IMR-90 (cell line): ENCODE data around the gene SOX6. TPM values are rescaled to one million over a fixed set of nuclear protein-coding genes. Genes with fewer than 3 reads are reported as not detected.

Source experiments
- ATAC-seq: fragments of 200-7000 bp; cut with Tn5 transposase; 2 replicates; pipeline ENCODE4 v1.9.1; 2020; ENCODE audit warnings: low read depth, mild to moderate bottlenecking, moderate library complexity
- BruUV-seq: library from RNA; stranded (reverse); fragments of 400-500 nt; replicated peaks from 2 replicates; lab custom pipeline; 2021; lab: Mats Ljungman, UMichigan
- CTCF ChIA-PET: fragments of 300-600 bp; formaldehyde crosslinking; extraction: SDS; loops from one replicate; lab custom pipeline; 2021; ENCODE audit warnings: antibody characterized with exemption; lab: Yijun Ruan, JAX
- POLR2A ChIA-PET: fragments of 300-600 bp; sonication (Branson Sonifier 250); formaldehyde crosslinking; loops from one replicate; lab custom pipeline; 2022; ENCODE audit warnings: antibody characterized with exemption; ENCODE audit not compliant: unreplicated experiment; lab: Charles Lee
- DNase-seq: peaks from one replicate; pipeline ENCODE4 v3.0.0; 2013
- H2AFZ ChIP-seq: replicated peaks from 2 replicates; pipeline ENCODE3; 2013; ENCODE audit warnings: low read length, mild to moderate bottlenecking; ENCODE audit not compliant: poor library complexity
- H2AK5ac ChIP-seq: 2 replicates; pipeline ENCODE4 v1.6.1; 2013; ENCODE audit warnings: low read depth, low read length, inconsistent platforms
- H2AK9ac ChIP-seq: replicated peaks from 2 replicates; pipeline ENCODE3; 2013; ENCODE audit warnings: mild to moderate bottlenecking, low read depth, low read length, moderate library complexity; ENCODE audit not compliant: poor library complexity
- H2BK120ac ChIP-seq: 2 replicates; pipeline ENCODE4 v1.6.1; 2013; ENCODE audit warnings: low read depth, low read length, inconsistent platforms
- H2BK15ac ChIP-seq: 3 replicates; pipeline ENCODE4 v1.6.1; 2013; ENCODE audit warnings: low read depth, low read length, inconsistent platforms
- H2BK20ac ChIP-seq: 2 replicates; pipeline ENCODE4 v1.6.1; 2013; ENCODE audit warnings: low read depth, mild to moderate bottlenecking, inconsistent platforms, low read length, moderate library complexity
- H2BK5ac ChIP-seq: 2 replicates; pipeline ENCODE4 v1.6.1; 2013; ENCODE audit warnings: mild to moderate bottlenecking, low read depth, low read length, inconsistent platforms; ENCODE audit not compliant: poor library complexity, severe bottlenecking
- H3K14ac ChIP-seq: replicated peaks from 2 replicates; pipeline ENCODE4 v1.6.1; 2013; ENCODE audit warnings: low read depth, low read length, inconsistent platforms
- H3K18ac ChIP-seq: 2 replicates; pipeline ENCODE4 v1.6.1; 2013; ENCODE audit warnings: low read depth, low read length, control low read depth
- H3K23ac ChIP-seq: 2 replicates; pipeline ENCODE4 v1.6.1; 2013; ENCODE audit warnings: low read depth, low read length, inconsistent platforms
- H3K27ac ChIP-seq: 2 replicates; pipeline ENCODE4 v1.5.1; 2013; ENCODE audit warnings: mild to moderate bottlenecking, control low read depth, low read length; ENCODE audit not compliant: insufficient read depth
- H3K27me3 ChIP-seq: 2 replicates; pipeline ENCODE4 v1.6.1; 2013; ENCODE audit warnings: low read length; ENCODE audit not compliant: control insufficient read depth, insufficient read depth
- H3K36me3 ChIP-seq: 2 replicates; pipeline ENCODE4 v1.6.1; 2013; ENCODE audit warnings: low read length, mixed read lengths; ENCODE audit not compliant: control insufficient read depth, insufficient read depth
- H3K4ac ChIP-seq: 2 replicates; pipeline ENCODE4 v1.6.1; 2013; ENCODE audit warnings: low read depth, low read length, inconsistent platforms
- H3K4me1 ChIP-seq: 2 replicates; pipeline ENCODE4 v1.6.1; 2013; ENCODE audit warnings: low read length, mixed read lengths; ENCODE audit not compliant: control insufficient read depth, insufficient read depth
- H3K4me2 ChIP-seq: 2 replicates; pipeline ENCODE4 v1.6.1; 2013; ENCODE audit warnings: low read depth, mild to moderate bottlenecking, control low read depth, low read length, moderate library complexity
- H3K4me3 ChIP-seq: 2 replicates; pipeline ENCODE4 v1.5.1; 2013; ENCODE audit warnings: low read depth, mild to moderate bottlenecking, control low read depth, low read length, moderate library complexity; ENCODE audit not compliant: insufficient read depth
- H3K56ac ChIP-seq: 2 replicates; pipeline ENCODE4 v1.6.1; 2013; ENCODE audit warnings: low read length, inconsistent platforms; ENCODE audit not compliant: insufficient read depth; ENCODE audit errors: extremely low read depth
- H3K79me1 ChIP-seq, 2 experiments: 2 replicates each; pipeline ENCODE4 v1.6.1; 2013; ENCODE audit warnings: low read length in 2 of 2, inconsistent platforms in 1 of 2, low read depth in 1 of 2
- H3K9ac ChIP-seq: 2 replicates; pipeline ENCODE4 v1.6.1; 2013; ENCODE audit warnings: low read depth, low read length, control low read depth
- H3K9me1 ChIP-seq: 2 replicates; pipeline ENCODE4 v1.6.1; 2013; ENCODE audit warnings: low read length, inconsistent platforms; ENCODE audit not compliant: insufficient read depth
- H3K9me3 ChIP-seq: 2 replicates; pipeline ENCODE4 v1.6.1; 2013; ENCODE audit warnings: low read length; ENCODE audit not compliant: control insufficient read depth, insufficient read depth
- H4K20me1 ChIP-seq: 2 replicates; pipeline ENCODE4 v1.6.1; 2013; ENCODE audit warnings: low read length, inconsistent platforms; ENCODE audit not compliant: insufficient read depth
- H4K5ac ChIP-seq: 2 replicates; pipeline ENCODE4 v1.6.1; 2013; ENCODE audit warnings: mild to moderate bottlenecking, low read depth, low read length, control low read depth
- H4K8ac ChIP-seq, 2 experiments: 2 replicates each; pipeline ENCODE4 v1.6.1; 2013; ENCODE audit warnings: low read depth in 2 of 2, low read length in 2 of 2, control low read depth in 1 of 2, inconsistent platforms in 1 of 2
- H4K91ac ChIP-seq: 2 replicates; pipeline ENCODE4 v1.6.1; 2013; ENCODE audit warnings: low read depth, low read length, inconsistent platforms; ENCODE audit not compliant: insufficient read depth
- BHLHE40 ChIP-seq: fragments of 150-350 bp; IDR thresholded peaks from 2 replicates; pipeline ENCODE4 v1.6.1; 2016; ENCODE audit warnings: mild to moderate bottlenecking, low read depth, low read length
- CEBPB ChIP-seq: IDR thresholded peaks from 2 replicates; pipeline ENCODE4 v1.6.1; 2012; ENCODE audit warnings: low read depth, low read length, improper control_type of control experiment
- CHD1 ChIP-seq: IDR thresholded peaks from 2 replicates; pipeline ENCODE4 v1.6.1; 2012; ENCODE audit warnings: low read depth, low read length, improper control_type of control experiment
- CTCF ChIP-seq: conservative IDR thresholded peaks from 2 replicates; pipeline ENCODE4 v1.5.1; 2012; ENCODE audit warnings: mild to moderate bottlenecking, low read depth, low read length, improper control_type of control experiment
- ELK1 ChIP-seq: fragments of 150-350 bp; IDR thresholded peaks from 2 replicates; pipeline ENCODE4 v1.6.1; 2016; ENCODE audit warnings: low read depth, mild to moderate bottlenecking, low read length, moderate library complexity, borderline replicate concordance
- FOS ChIP-seq: fragments of 150-350 bp; IDR thresholded peaks from 2 replicates; pipeline ENCODE4 v1.6.1; 2016; ENCODE audit warnings: low read depth, low read length
- MAFK ChIP-seq: IDR thresholded peaks from 2 replicates; pipeline ENCODE4 v1.6.1; 2012; ENCODE audit warnings: low read depth, low read length, improper control_type of control experiment
- MAZ ChIP-seq: IDR thresholded peaks from 2 replicates; pipeline ENCODE4 v1.6.1; 2012; ENCODE audit warnings: low read depth, mild to moderate bottlenecking, low read length, improper control_type of control experiment, moderate library complexity, borderline replicate concordance
- MXI1 ChIP-seq: IDR thresholded peaks from 2 replicates; pipeline ENCODE4 v1.6.1; 2012; ENCODE audit warnings: low read depth, mild to moderate bottlenecking, low read length, moderate library complexity, borderline replicate concordance
- NFE2L2 ChIP-seq: fragments of 150-350 bp; IDR thresholded peaks from 2 replicates; pipeline ENCODE4 v1.6.1; 2016; ENCODE audit warnings: low read depth, mild to moderate bottlenecking, low read length
- POLR2A ChIP-seq: IDR thresholded peaks from 2 replicates; pipeline ENCODE4 v1.6.1; 2012; ENCODE audit warnings: mild to moderate bottlenecking, low read depth, low read length
- RAD21 ChIP-seq: IDR thresholded peaks from 2 replicates; pipeline ENCODE4 v1.6.1; 2012; ENCODE audit warnings: low read length, improper control_type of control experiment
- RCOR1 ChIP-seq: IDR thresholded peaks from 2 replicates; pipeline ENCODE4 v1.6.1; 2012; ENCODE audit warnings: mild to moderate bottlenecking, low read length, improper control_type of control experiment; ENCODE audit not compliant: insufficient replicate concordance
- RFX5 ChIP-seq: IDR thresholded peaks from 2 replicates; pipeline ENCODE4 v1.8.0; 2012; ENCODE audit warnings: low read depth, mild to moderate bottlenecking, low read length, moderate library complexity
- SMC3 ChIP-seq: fragments of 150-350 bp; IDR thresholded peaks from 2 replicates; pipeline ENCODE4 v1.6.1; 2016; ENCODE audit warnings: low read depth, mild to moderate bottlenecking, antibody characterized with exemption, low read length, moderate library complexity
- USF2 ChIP-seq: fragments of 150-350 bp; IDR thresholded peaks from 2 replicates; pipeline ENCODE4 v1.6.1; 2017; ENCODE audit warnings: mild to moderate bottlenecking, antibody characterized with exemption, low read length, low read depth
- WGBS, 2 experiments: methylation state at CpG; one replicate each; pipeline versions ENCODE4 v1.1.5 to v1.1.7; 2013; ENCODE audit warnings: missing lambda C conversion rate in 2 of 2; ENCODE audit not compliant: insufficient read length in 1 of 2; ENCODE audit errors: extremely low coverage in 2 of 2; 5-methylcytosine and 5-hydroxymethylcytosine counted together
- dilution Hi-C: fragments of 300-500 bp; cut with HindIII; formaldehyde crosslinking; loops from one replicate; pipeline ENCODE4 v1.14.3; 2018; ENCODE audit warnings: low sequenced_read_pairs; ENCODE audit not compliant: unreplicated experiment
- in situ Hi-C: fragments of 300-500 bp; cut with MboI; formaldehyde crosslinking; loops from 3 replicates; pipeline ENCODE4 v1.14.3; 2019; ENCODE audit warnings: low sequenced_read_pairs, inconsistent platforms, mixed read lengths
- intact Hi-C: fragments of 100-400 bp; cut with micrococcal nuclease; formaldehyde crosslinking; loops from 2 replicates; pipeline ENCODE4 v1.10.0; 2022
- polyA plus RNA-seq, 3 experiments: library from polyadenylated mRNA; depleted of rRNA; stranded (reverse); fragments of >200 nt; gene quantifications; 2 replicates each; pipeline ENCODE4 v1.2.3, GENCODE V29; 2012; ENCODE audit warnings: low replicate concordance in 1 of 3
- total RNA-seq: library from RNA; depleted of rRNA; stranded (reverse); fragments of >200 nt; gene quantifications from 2 replicates; pipeline ENCODE4 v1.2.3, GENCODE V29; 2012

SOX6 gene
- total and polyA plus RNA-seq, 2 of the 4 experiments (the other 2 are of a cell fraction), result 1.7 to 7.7 TPM

GRCh38 chr11:16317712-16318111, 38.6 kb downstream of the SOX6 start:
- peaks cover 0 to 3% of the 10 kb centered on the region in 2 experiments; a peak in 1 of 4 replicates for H3K79me1 ChIP-seq
- in situ Hi-C loops (no loop called here), dilution Hi-C loops (no loop called here), intact Hi-C loops (no loop called here)
- no peak overlapping the region for H2AFZ ChIP-seq
- H2BK5ac ChIP-seq, result no peak overlapping the region
- H2AK9ac ChIP-seq, result no peak overlapping the region
- POLR2A ChIA-PET, result interaction anchor here (0.7 kb wide), 1 partner anchor 428 kb away, joined by 11 read pairs; no protein-coding TSS in a partner anchor
- H2BK20ac ChIP-seq, result no peak overlapping the region
- no peak overlapping the region for H3K56ac ChIP-seq
- H3K36me3 ChIP-seq, result 0 out of 2 replicates have a peak, but pooled peaks cover 2% of the 10 kb centered on the region
- no peak overlapping the region for H2AK5ac ChIP-seq
- no peaks in the 10 kb centered on the region for H4K20me1 ChIP-seq
- no peak overlapping the region for H2BK120ac ChIP-seq
- DNase-seq (no peak), ATAC-seq (no peak)
- no peak overlapping the region for H3K27ac ChIP-seq
- no peak overlapping the region for H3K14ac ChIP-seq
- H4K5ac ChIP-seq, result no peak overlapping the region
- WGBS, 2 experiments, result no CpG with 5 or more reads among the region's 1 CpG
- no peaks in the 10 kb centered on the region for H3K27me3 ChIP-seq
- H3K9me3 ChIP-seq, result no peaks in the 10 kb centered on the region
- no peak overlapping the region for H3K18ac ChIP-seq
- no TSS peak for BruUV-seq
- no peak overlapping the region for H4K91ac ChIP-seq
- H4K8ac ChIP-seq, result no peak overlapping the region
- H3K4me3 ChIP-seq, result no peak overlapping the region
- no peak overlapping the region for H2BK15ac ChIP-seq
- H3K23ac ChIP-seq, result no peak overlapping the region
- no peaks in the 10 kb centered on the region; the same call in 1 of the 2 replicates for H3K4me1 ChIP-seq
- CTCF ChIA-PET, result interaction anchor here (0.6 kb wide), 1 partner anchor 48 kb away, joined by 4 read pairs; no protein-coding TSS in a partner anchor
- H3K4me2 ChIP-seq, result no peak overlapping the region
- no peaks in the 10 kb centered on the region; the same call in none of the 2 replicates for H3K9me1 ChIP-seq
- H3K4ac ChIP-seq, result no peak overlapping the region
- TF ChIP-seq SMC3, result no peak
- no peak for TF ChIP-seq MAZ
- TF ChIP-seq CTCF, result no peak
- TF ChIP-seq RCOR1, result no peak
- TF ChIP-seq USF2, result no peak
- no peak for TF ChIP-seq ELK1
- TF ChIP-seq CEBPB, result no peak
- no peak for TF ChIP-seq FOS
- no peak for TF ChIP-seq NFE2L2
- no peak for TF ChIP-seq MXI1
- no peak for TF ChIP-seq RFX5
- TF ChIP-seq CHD1, result no peak
- TF ChIP-seq MAFK, result no peak
- no peak for TF ChIP-seq POLR2A
- no peak for TF ChIP-seq RAD21
- no peak for TF ChIP-seq BHLHE40
- H3K9ac ChIP-seq, result no peak overlapping the region
